CD14-positive monocyte (primary cell): Measurements from ENCODE around the gene CEP290. TPM values are rescaled to one million over a fixed set of nuclear protein-coding genes. Genes with fewer than 3 reads are reported as not detected.

ENCODE experiments used
- DNase-seq, 3 donors: peaks; one replicate each; pipeline ENCODE4 v3.0.0-alpha.2; 2011 to 2022
- H2AFZ ChIP-seq: 2 replicates; pipeline ENCODE4 v1.6.0; 2012; ENCODE audit warnings: mild to moderate bottlenecking, low read depth, low read length, inconsistent platforms; ENCODE audit not compliant: insufficient read depth, poor library complexity, severe bottlenecking
- H3K27ac ChIP-seq, 2 donors: 1 replicate in 1 of 2; 2 replicates in 1 of 2; pipeline ENCODE4 v1.5.1; 2012 to 2013; ENCODE audit warnings: low read length in 2 of 2, control low read depth in 1 of 2, inconsistent platforms in 1 of 2, low read depth in 1 of 2, mild to moderate bottlenecking in 1 of 2
- H3K27me3 ChIP-seq, 2 donors: one replicate each; pipeline versions ENCODE4 v1.6.0 to v1.6.1; 2011 to 2013; ENCODE audit warnings: low read length in 2 of 2; ENCODE audit not compliant: control insufficient read depth in 2 of 2, insufficient read depth in 2 of 2
- H3K36me3 ChIP-seq, 2 donors: replicated peaks in 1 of 2; 1 replicate in 1 of 2; 2 replicates in 1 of 2; pipeline versions ENCODE4 v1.5.1 to v1.6.1; 2012 to 2013; ENCODE audit warnings: low read length in 2 of 2, control low read depth in 1 of 2, inconsistent platforms in 1 of 2, mild to moderate bottlenecking in 1 of 2; ENCODE audit not compliant: insufficient read depth in 2 of 2, control insufficient read depth in 1 of 2
- H3K4me1 ChIP-seq, 2 donors: 1 replicate in 1 of 2; 2 replicates in 1 of 2; pipeline versions ENCODE4 v1.5.1 to v1.6.1; 2012 to 2013; ENCODE audit warnings: low read length in 2 of 2, control low read depth in 1 of 2, inconsistent platforms in 1 of 2, mild to moderate bottlenecking in 1 of 2, moderate library complexity in 1 of 2; ENCODE audit not compliant: insufficient read depth in 2 of 2, control insufficient read depth in 1 of 2
- H3K4me2 ChIP-seq: replicated peaks from 2 replicates; pipeline ENCODE3; 2012; ENCODE audit warnings: low read length, moderate library complexity, mild to moderate bottlenecking; ENCODE audit not compliant: poor library complexity, severe bottlenecking; ENCODE audit errors: extremely low read depth
- H3K4me3 ChIP-seq, 3 experiments: fragments of 200-600 bp in 1 of 3; sonication (generic) in 1 of 3; replicated peaks in 1 of 3; 1 replicate in 2 of 3; 2 replicates in 1 of 3; pipeline ENCODE4 v1.5.1; 2011 to 2013; ENCODE audit warnings: low read length in 3 of 3, mild to moderate bottlenecking in 3 of 3, control low read depth in 2 of 3, low read depth in 2 of 3, inconsistent platforms in 1 of 3, moderate library complexity in 1 of 3
- H3K79me2 ChIP-seq: 2 replicates; pipeline ENCODE4 v1.6.0; 2012; ENCODE audit warnings: mild to moderate bottlenecking, control low read depth, inconsistent platforms, low read length, moderate library complexity; ENCODE audit not compliant: insufficient read depth
- H3K9ac ChIP-seq: 2 replicates; pipeline ENCODE4 v1.6.0; 2017; ENCODE audit warnings: low read length, mild to moderate bottlenecking; ENCODE audit not compliant: insufficient read depth, poor library complexity, severe bottlenecking
- H3K9me3 ChIP-seq, 2 donors: replicated peaks in 1 of 2; 1 replicate in 1 of 2; 2 replicates in 1 of 2; pipeline versions ENCODE4 v1.5.1 to v1.6.1; 2012 to 2013; ENCODE audit warnings: low read length in 2 of 2, control low read depth in 1 of 2; ENCODE audit not compliant: control insufficient read depth in 1 of 2, insufficient read depth in 1 of 2
- H4K20me1 ChIP-seq: 2 replicates; pipeline ENCODE4 v1.6.0; 2012; ENCODE audit warnings: mild to moderate bottlenecking, low read length, control low read depth, moderate library complexity; ENCODE audit not compliant: insufficient read depth
- H3K27ac Mint-ChIP-seq, 7 donors: one replicate each; pipeline ENCODE4 v1.8.0; 2020; ENCODE audit warnings: mild to moderate bottlenecking in 7 of 7, mixed read lengths in 7 of 7, moderate library complexity in 6 of 7, inconsistent platforms in 2 of 7
- H3K27me3 Mint-ChIP-seq, 3 donors: one replicate each; pipeline ENCODE4 v1.8.0; 2021 to 2022; ENCODE audit warnings: low read depth in 3 of 3, mild to moderate bottlenecking in 3 of 3, mixed read lengths in 3 of 3, moderate library complexity in 3 of 3, inconsistent platforms in 1 of 3
- H3K36me3 Mint-ChIP-seq, 2 donors: one replicate each; pipeline ENCODE4 v1.8.0; 2020; ENCODE audit warnings: mixed read lengths in 2 of 2, inconsistent platforms in 1 of 2, mild to moderate bottlenecking in 1 of 2
- H3K4me1 Mint-ChIP-seq: one replicate; pipeline ENCODE4 v1.8.0; 2020; ENCODE audit warnings: mild to moderate bottlenecking, mixed read lengths
- H3K4me3 Mint-ChIP-seq, 2 donors: one replicate each; pipeline ENCODE4 v1.8.0; 2020; ENCODE audit warnings: mild to moderate bottlenecking in 2 of 2, mixed read lengths in 2 of 2, moderate library complexity in 1 of 2
- H3K9me3 Mint-ChIP-seq, 7 donors: one replicate each; pipeline ENCODE4 v1.8.0; 2020 to 2022; ENCODE audit warnings: mixed read lengths in 7 of 7, mild to moderate bottlenecking in 6 of 7, moderate library complexity in 6 of 7, inconsistent platforms in 2 of 7
- CTCF ChIP-seq: fragments of 200-600 bp; IDR thresholded peaks from one replicate; pipeline ENCODE4 v1.8.0; 2022; ENCODE audit warnings: antibody characterized with exemption, mild to moderate bottlenecking
- WGBS: methylation state at CpG from one replicate; pipeline ENCODE4 v1.1.5; 2013; ENCODE audit warnings: missing lambda C conversion rate; ENCODE audit not compliant: insufficient coverage; 5-methylcytosine and 5-hydroxymethylcytosine counted together
- intact Hi-C, 2 donors: fragments of 100-400 bp; cut with micrococcal nuclease; formaldehyde crosslinking; loops; one replicate each; pipeline versions ENCODE4 v1.15.0 to v1.15.1; 2023
- polyA plus RNA-seq, 3 donors: library from polyadenylated mRNA; depleted of rRNA in 1 of 3; unstranded in 2 of 3; stranded (reverse) in 1 of 3; fragments of 300-500 nt in 2 of 3; fragments of >200 nt in 1 of 3; fragmentation: Illumina TruSeq in 2 of 3; gene quantifications; 1 replicate in 2 of 3; 2 replicates in 1 of 3; pipeline ENCODE4 v1.2.3, GENCODE V29; 2012 to 2021

CEP290 gene
- polyA plus RNA-seq, 3 donors, result 0.55 to 1.5 (median 0.71) TPM

GRCh38 chr12:88044035-88044434, 97.9 kb downstream of the CEP290 start:
- no peaks in the 10 kb centered on the region for H3K27me3 Mint-ChIP-seq

GRCh38 chr12:88037770-88038169, 104.1 kb downstream of the CEP290 start:
- Histone ChIP-seq H3K9me3 (no peaks in the 10 kb centered on the region), H3K4me2 (no peak overlapping the region), H3K36me3 (no peaks in the 10 kb centered on the region), H3K79me2 (peaks cover 14% of the 10 kb centered on the region), H3K27me3 (no peaks in the 10 kb centered on the region), H3K27ac (no peak overlapping the region), H4K20me1 (no peaks in the 10 kb centered on the region), H3K4me1 (peaks cover 10 to 20% of the 10 kb centered on the region in 2 donors), H2AFZ (no peak overlapping the region), H3K9ac (no peak overlapping the region), H3K4me3 (no peak overlapping the region)
- intact Hi-C loops, result no loop called here
- DNase-seq, result no peak
- Mint-ChIP-seq H3K4me3 (no peak overlapping the region), H3K9me3 (peaks cover 0 to 2% (median 0%) of the 10 kb centered on the region in 7 donors), H3K36me3 (no peaks in the 10 kb centered on the region), H3K4me1 (peaks cover 26% of the 10 kb centered on the region), H3K27me3 (peaks cover 0 to 2% (median 0%) of the 10 kb centered on the region in 3 donors), H3K27ac (no peak overlapping the region)
- WGBS, result no CpG with 5 or more reads among the region's 1 CpG
- TF ChIP-seq CTCF, result no peak

More at GRCh38 chr12:88044035-88044434, 97.9 kb downstream of the CEP290 start:
- Mint-ChIP-seq H3K9me3 (no peaks in the 10 kb centered on the region), H3K4me3 (no peak overlapping the region), H3K4me1 (no peaks in the 10 kb centered on the region), H3K27ac (no peak overlapping the region), H3K36me3 (peaks cover 37 to 43% of the 10 kb centered on the region in 2 donors)
- Histone ChIP-seq H3K4me2 (no peak overlapping the region), H3K4me1 (no peaks in the 10 kb centered on the region), H3K9ac (no peak overlapping the region), H2AFZ (no peak overlapping the region), H3K27ac (no peak overlapping the region), H3K4me3 (no peak overlapping the region), H4K20me1 (no peaks in the 10 kb centered on the region), H3K36me3 (peaks cover 38 to 47% of the 10 kb centered on the region in 2 donors), H3K79me2 (no peaks in the 10 kb centered on the region), H3K27me3 (no peaks in the 10 kb centered on the region), H3K9me3 (no peaks in the 10 kb centered on the region)
- DNase-seq, result no peak
- no peak for TF ChIP-seq CTCF
- intact Hi-C loops, result no loop called here
- WGBS, result 100% methylated on average over 4 of the region's 5 CpGs
